ENCODE measurements around the gene JHY. TPM values are rescaled to one million over a fixed set of nuclear protein-coding genes. Genes with fewer than 3 reads are reported as not detected.

Gene JHY
- total and polyA plus RNA-seq, 2 donors (not counting 1 experiment from before 2014, with no cell fraction given): 2.3 to 5.1 TPM

- H3K9me3 ChIP-seq (ENCODE audit: control extremely low read depth in 1 of 3, control insufficient read depth in 2 of 3, insufficient read depth in 1 of 3, low read length in 2 of 3): no peaks in the 10 kb centered on the region
- intact Hi-C loops (cut with micrococcal nuclease): no loop called here
- no peaks in the 10 kb centered on the region for H3K27me3 ChIP-seq (replicated peaks in 1 of 4; ENCODE audit: control extremely low read depth in 1 of 4, control insufficient read depth in 3 of 4, insufficient read depth in 4 of 4, low read length in 3 of 4)
- no CpG with 5 or more reads among the region's 5 CpGs for WGBS (ENCODE audit: insufficient coverage)
- no peak for ATAC-seq (ENCODE audit: low read depth)
- Mint-ChIP-seq H3K27me3 (peaks cover 7% of the 10 kb centered on the region), H3K9me3 (ENCODE audit: insufficient read depth) (no peaks in the 10 kb centered on the region), H3K4me3 (no peak overlapping the region), H3K27ac (no peak overlapping the region), H3K4me1 (peaks cover 6% of the 10 kb centered on the region)
- H3K4me3 ChIP-seq (ENCODE audit: control extremely low read depth in 1 of 5, extremely low read depth in 1 of 5, insufficient read depth in 1 of 5, low read depth in 2 of 5, low read length in 4 of 5): no peak overlapping the region
- H3K36me3 ChIP-seq (replicated peaks in 1 of 2; ENCODE audit: control extremely low read depth in 1 of 2, control insufficient read depth in 1 of 2, extremely low read depth in 1 of 2, insufficient read depth in 2 of 2, low read length in 1 of 2): no peaks in the 10 kb centered on the region
- H3K4me2 ChIP-seq (replicated peaks; ENCODE audit: low read depth, low read length, poor library complexity, severe bottlenecking): no peak overlapping the region
- H2AFZ ChIP-seq (ENCODE audit: insufficient read depth, low read depth, low read length, poor library complexity, severe bottlenecking): no peak overlapping the region
- H3K27ac ChIP-seq (ENCODE audit: low read length in 2 of 2): no peak overlapping the region
- no peaks in the 10 kb centered on the region for H3K79me2 ChIP-seq (ENCODE audit: control insufficient read depth, insufficient read depth, low read length)
- ChIA-PET POLR2A (no interaction called here), CTCF (no interaction called here)
- no peaks in the 10 kb centered on the region for H4K20me1 ChIP-seq (ENCODE audit: control insufficient read depth, insufficient read depth, low read length, poor library complexity, severe bottlenecking)
- H3K9ac ChIP-seq (ENCODE audit: low read length): no peak overlapping the region
- H3K4me1 ChIP-seq (ENCODE audit: control insufficient read depth in 2 of 2, insufficient read depth in 2 of 2, low read length in 2 of 2): peaks cover 3 to 4% of the 10 kb centered on the region in 2 donors
- DNase-seq: no peak
- TF ChIP-seq, protein P1, sequence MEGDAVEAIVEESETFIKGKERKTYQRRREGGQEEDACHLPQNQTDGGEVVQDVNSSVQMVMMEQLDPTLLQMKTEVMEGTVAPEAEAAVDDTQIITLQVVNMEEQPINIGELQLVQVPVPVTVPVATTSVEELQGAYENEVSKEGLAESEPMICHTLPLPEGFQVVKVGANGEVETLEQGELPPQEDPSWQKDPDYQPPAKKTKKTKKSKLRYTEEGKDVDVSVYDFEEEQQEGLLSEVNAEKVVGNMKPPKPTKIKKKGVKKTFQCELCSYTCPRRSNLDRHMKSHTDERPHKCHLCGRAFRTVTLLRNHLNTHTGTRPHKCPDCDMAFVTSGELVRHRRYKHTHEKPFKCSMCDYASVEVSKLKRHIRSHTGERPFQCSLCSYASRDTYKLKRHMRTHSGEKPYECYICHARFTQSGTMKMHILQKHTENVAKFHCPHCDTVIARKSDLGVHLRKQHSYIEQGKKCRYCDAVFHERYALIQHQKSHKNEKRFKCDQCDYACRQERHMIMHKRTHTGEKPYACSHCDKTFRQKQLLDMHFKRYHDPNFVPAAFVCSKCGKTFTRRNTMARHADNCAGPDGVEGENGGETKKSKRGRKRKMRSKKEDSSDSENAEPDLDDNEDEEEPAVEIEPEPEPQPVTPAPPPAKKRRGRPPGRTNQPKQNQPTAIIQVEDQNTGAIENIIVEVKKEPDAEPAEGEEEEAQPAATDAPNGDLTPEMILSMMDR (IDR thresholded peaks at IDR 0.05): no peak
- no peak for TF ChIP-seq EZH2 (IDR thresholded peaks at IDR 0.05; ENCODE audit: borderline replicate concordance, insufficient read depth, low read depth, low read length, poor library complexity, severe bottlenecking)
Measured at GRCh38 chr11:122893131-122893530, 10.6 kb downstream of the JHY start.

DNA sequence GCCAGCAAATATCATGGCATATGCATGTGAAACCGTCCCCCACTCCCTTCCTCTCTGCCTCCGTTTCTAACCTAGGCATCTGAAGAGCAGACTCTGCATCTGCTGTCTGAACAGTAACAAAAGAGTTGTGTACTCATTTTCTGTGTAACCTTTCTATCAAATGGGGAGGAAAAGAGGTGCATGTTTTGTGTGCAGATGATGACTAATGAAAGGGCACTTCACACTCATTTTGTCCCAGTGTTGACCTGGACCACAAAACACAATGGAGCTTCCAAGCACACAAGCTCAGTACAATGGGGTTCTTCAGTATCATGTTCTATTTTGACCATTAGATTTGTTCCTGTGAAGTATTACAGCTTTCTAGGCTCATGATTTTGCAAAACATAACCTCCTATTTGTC, 13.0 kb downstream of the JHY start:
- Mint-ChIP-seq H3K4me1 (peaks cover 6% of the 10 kb centered on the region), H3K4me3 (no peak overlapping the region), H3K27ac (no peak overlapping the region), H3K9me3 (ENCODE audit: insufficient read depth) (no peaks in the 10 kb centered on the region), H3K27me3 (peaks cover 7% of the 10 kb centered on the region)
- Histone ChIP-seq H3K36me3 (replicated peaks in 1 of 2; ENCODE audit: control extremely low read depth in 1 of 2, control insufficient read depth in 1 of 2, extremely low read depth in 1 of 2, insufficient read depth in 2 of 2, low read length in 1 of 2) (no peaks in the 10 kb centered on the region), H3K9me3 (ENCODE audit: control extremely low read depth in 1 of 3, control insufficient read depth in 2 of 3, insufficient read depth in 1 of 3, low read length in 2 of 3) (no peaks in the 10 kb centered on the region), H3K27me3 (replicated peaks in 1 of 4; ENCODE audit: control extremely low read depth in 1 of 4, control insufficient read depth in 3 of 4, insufficient read depth in 4 of 4, low read length in 3 of 4) (no peaks in the 10 kb centered on the region), H3K79me2 (ENCODE audit: control insufficient read depth, insufficient read depth, low read length) (no peaks in the 10 kb centered on the region), H4K20me1 (ENCODE audit: control insufficient read depth, insufficient read depth, low read length, poor library complexity, severe bottlenecking) (no peaks in the 10 kb centered on the region), H3K27ac (ENCODE audit: low read length in 2 of 2) (no peak overlapping the region), H3K4me1 (ENCODE audit: control insufficient read depth in 2 of 2, insufficient read depth in 2 of 2, low read length in 2 of 2) (peaks cover 3 to 4% of the 10 kb centered on the region in 2 donors), H3K4me2 (replicated peaks; ENCODE audit: low read depth, low read length, poor library complexity, severe bottlenecking) (no peak overlapping the region), H2AFZ (ENCODE audit: insufficient read depth, low read depth, low read length, poor library complexity, severe bottlenecking) (no peak overlapping the region), H3K9ac (ENCODE audit: low read length) (no peak overlapping the region), H3K4me3 (ENCODE audit: control extremely low read depth in 1 of 5, extremely low read depth in 1 of 5, insufficient read depth in 1 of 5, low read depth in 2 of 5, low read length in 4 of 5) (no peak overlapping the region)
- DNase-seq (no peak), ATAC-seq (ENCODE audit: low read depth) (no peak)
- TF ChIP-seq EZH2 (IDR thresholded peaks at IDR 0.05; ENCODE audit: borderline replicate concordance, insufficient read depth, low read depth, low read length, poor library complexity, severe bottlenecking): no peak
- TF ChIP-seq, protein P1 (IDR thresholded peaks at IDR 0.05): no peak
- ChIA-PET CTCF (no interaction called here), POLR2A (no interaction called here)
- intact Hi-C loops (cut with micrococcal nuclease): no loop called here
- WGBS (ENCODE audit: insufficient coverage): no CpG with 5 or more reads among the region's 2 CpGs

Measured in B cell (primary cell).